Daoy (cell line): ENCODE data around the gene SPEM3. TPM values are rescaled to one million over a fixed set of nuclear protein-coding genes. Genes with fewer than 3 reads are reported as not detected.

ENCODE experiments used
- DNase-seq: peaks from one replicate; pipeline ENCODE4 v3.0.0-alpha.2; 2015; ENCODE audit warnings: low read depth
- total RNA-seq: library from RNA; depleted of rRNA; stranded (reverse); fragments of >200 nt; shearing (Covaris generic); gene quantifications from 2 replicates; pipeline ENCODE4 v1.2.3, GENCODE V29; 2014; rRNA removed

SPEM3 gene
- not detected in 2 replicates for total RNA-seq

- no peak for DNase-seq
These were observed at the start of gene SPEM3 for GRCh38 chr17:7428557-7428956. TSS of gene SPEM3 (plus strand) at chr17:7428857. CDS start at chr17:7428903, 46 bp downstream.

- no peak for DNase-seq
These were observed 49.5 kb upstream of the SPEM3 start for GRCh38 chr17:7379134-7379533.

- DNase-seq = peak; percentile 24
These were observed 48.3 kb upstream of the SPEM3 start for GRCh38 chr17:7380321-7380720.

- DNase-seq = peak; percentile 29
These were observed 47.6 kb upstream of the SPEM3 start, which contains the start of gene TNK1 for GRCh38 chr17:7380855-7381683. TSS of gene TNK1 (plus strand) at chr17:7381089. CDS start at chr17:7382927, 1,838 bp downstream.

- no peak for DNase-seq
These were observed 45.8 kb upstream of the SPEM3 start for GRCh38 chr17:7382901-7383300.

GRCh38 chr17:7383371-7383741, 45.3 kb upstream of the SPEM3 start:
- no peak for DNase-seq

- DNase-seq = peak; percentile 73
These were observed 44.7 kb upstream of the SPEM3 start for GRCh38 chr17:7383742-7384488.

GRCh38 chr17:7384489-7385081, 44.1 kb upstream of the SPEM3 start:
- DNase-seq = no peak

- no peak for DNase-seq
These were observed 39.8 kb upstream of the SPEM3 start for GRCh38 chr17:7388856-7389255.

GRCh38 chr17:7389924-7390910, 38.4 kb upstream of the SPEM3 start:
- DNase-seq = no peak

GRCh38 chr17:7391307-7391706, 37.4 kb upstream of the SPEM3 start:
- no peak for DNase-seq

- DNase-seq = no peak
These were observed 35.7 kb upstream of the SPEM3 start for GRCh38 chr17:7392696-7393612.

GRCh38 chr17:7393613-7394451, 34.8 kb upstream of the SPEM3 start:
- peak; percentile 38 for DNase-seq

- DNase-seq = peak; percentile 95
These were observed 34.0 kb upstream of the SPEM3 start, which contains the start of gene PLSCR3 for GRCh38 chr17:7394452-7395191. TSS of gene PLSCR3 (minus strand) at chr17:7394525. CDS start at chr17:7394110, 415 bp downstream.

GRCh38 chr17:7396147-7396546, 32.5 kb upstream of the SPEM3 start:
- DNase-seq = no peak

- no peak for DNase-seq
These were observed 30.0 kb upstream of the SPEM3 start for GRCh38 chr17:7398612-7399011.

GRCh38 chr17:7403043-7403726, 25.5 kb upstream of the SPEM3 start:
- no peak for DNase-seq

- DNase-seq = no peak
These were observed 25.0 kb upstream of the SPEM3 start for GRCh38 chr17:7403727-7403976.
